OCI-LY3 (cell line): Measurements from ENCODE around the gene GALNTL6.

Source experiments
- H2AFZ ChIP-seq: fragments of 200-600, 300-600 bp; shearing (Covaris generic); 2 replicates; pipeline ENCODE4 v1.6.0; 2014; ENCODE audit warnings: antibody characterized with exemption, low read depth, low read length
- H3K27ac ChIP-seq: fragments of 200-600, 300-600 bp; sonication (generic); 2 replicates; pipeline ENCODE4 v1.5.1; 2014; ENCODE audit warnings: mild to moderate bottlenecking, low read length, moderate library complexity, mixed read lengths
- H3K27me3 ChIP-seq: fragments of 200-600, 300-600 bp; sonication (generic); 2 replicates; pipeline ENCODE4 v1.6.1; 2014; ENCODE audit warnings: low read depth, low read length, mixed read lengths
- H3K36me3 ChIP-seq: fragments of 200-600, 300-600 bp; sonication (generic); replicated peaks from 2 replicates; pipeline ENCODE3; 2014; ENCODE audit warnings: low read depth, low read length, mixed read lengths
- H3K4me1 ChIP-seq: fragments of 300-600, 200-600 bp; sonication (generic); 2 replicates; pipeline ENCODE4 v1.6.1; 2014; ENCODE audit warnings: low read length, mixed read lengths
- H3K4me2 ChIP-seq: fragments of 200-600, 300-600 bp; sonication (generic); 2 replicates; pipeline ENCODE4 v1.6.1; 2014; ENCODE audit warnings: low read length, mixed read lengths
- H3K4me3 ChIP-seq: fragments of 300-600, 200-600 bp; sonication (generic); 2 replicates; pipeline ENCODE4 v1.5.1; 2014; ENCODE audit warnings: antibody characterized with exemption, mild to moderate bottlenecking, low read length, moderate library complexity
- H3K79me2 ChIP-seq: fragments of 300-600, 200-600 bp; shearing (Covaris generic); 2 replicates; pipeline ENCODE4 v1.6.1; 2014; ENCODE audit warnings: mild to moderate bottlenecking, low read length, mixed read lengths
- H3K9ac ChIP-seq: fragments of 300-600, 200-600 bp; shearing (Covaris generic); 2 replicates; pipeline ENCODE4 v1.6.0; 2014; ENCODE audit warnings: mild to moderate bottlenecking, low read length, moderate library complexity
- H3K9me3 ChIP-seq: fragments of 200-600, 300-600 bp; shearing (Covaris generic); 2 replicates; pipeline ENCODE4 v1.6.1; 2014; ENCODE audit warnings: low read length, mixed read lengths; ENCODE audit not compliant: insufficient read depth
- H4K20me1 ChIP-seq: fragments of 200-600, 300-600 bp; sonication (generic); 2 replicates; pipeline ENCODE4 v1.6.1; 2016; ENCODE audit warnings: low read length, mixed read lengths; ENCODE audit not compliant: insufficient read depth
- CTCF ChIP-seq: fragments of 200-600, 300-600 bp; sonication (generic); IDR thresholded peaks from 2 replicates; pipeline ENCODE4 v1.5.1; 2014; ENCODE audit warnings: antibody characterized with exemption, low read length, low read depth
- EZH2phosphoT487 ChIP-seq: fragments of 200-600 bp; shearing (Covaris generic); IDR thresholded peaks from 2 replicates; pipeline ENCODE4 v1.6.1; 2018; ENCODE audit warnings: antibody characterized with exemption, mixed run types, low read depth

The GALNTL6 gene

GRCh38 chr4:172243551-172243950 lies 430.3 kb downstream of the GALNTL6 start:
- Histone ChIP-seq H4K20me1 (no peaks in the 10 kb centered on the region), H3K4me2 (no peak overlapping the region), H3K27me3 (no peaks in the 10 kb centered on the region), H3K79me2 (no peaks in the 10 kb centered on the region), H3K36me3 (no peaks in the 10 kb centered on the region), H3K4me1 (peaks cover 8% of the 10 kb centered on the region), H3K4me3 (no peak overlapping the region), H3K27ac (no peak overlapping the region), H3K9ac (no peak overlapping the region), H3K9me3 (no peaks in the 10 kb centered on the region), H2AFZ (peak overlapping the region; percentile 60; the same call in 1 of the 2 replicates)
- TF ChIP-seq EZH2phosphoT487: no peak
- no peak for TF ChIP-seq CTCF

- TF ChIP-seq EZH2phosphoT487 (no peak), CTCF (no peak)
- H3K79me2 ChIP-seq: no peaks in the 10 kb centered on the region
- no peak overlapping the region for H3K27ac ChIP-seq
- H3K4me1 ChIP-seq: peaks cover 8% of the 10 kb centered on the region
- no peak overlapping the region for H2AFZ ChIP-seq
- no peak overlapping the region for H3K4me3 ChIP-seq
- no peaks in the 10 kb centered on the region for H3K9me3 ChIP-seq
- H3K36me3 ChIP-seq: no peaks in the 10 kb centered on the region
- H3K4me2 ChIP-seq: no peak overlapping the region
- H3K27me3 ChIP-seq: no peaks in the 10 kb centered on the region
- no peak overlapping the region for H3K9ac ChIP-seq
- no peaks in the 10 kb centered on the region for H4K20me1 ChIP-seq
Measured at GRCh38 chr4:172245516-172245915, 432.3 kb downstream of the GALNTL6 start.

GRCh38 chr4:172253409-172253808 lies 440.2 kb downstream of the GALNTL6 start:
- no peak overlapping the region for H3K27ac ChIP-seq
- no peaks in the 10 kb centered on the region for H3K27me3 ChIP-seq
- H3K79me2 ChIP-seq: no peaks in the 10 kb centered on the region
- no peak overlapping the region for H3K4me3 ChIP-seq
- no peak overlapping the region for H2AFZ ChIP-seq
- no peak for TF ChIP-seq CTCF
- no peak for TF ChIP-seq EZH2phosphoT487
- H4K20me1 ChIP-seq: no peaks in the 10 kb centered on the region
- H3K9ac ChIP-seq: no peak overlapping the region
- H3K9me3 ChIP-seq: no peaks in the 10 kb centered on the region
- H3K4me1 ChIP-seq: 0 out of 2 replicates have a peak, but pooled peaks cover 6% of the 10 kb centered on the region
- no peak overlapping the region for H3K4me2 ChIP-seq
- H3K36me3 ChIP-seq: no peaks in the 10 kb centered on the region

- Histone ChIP-seq H3K4me1 (0 out of 2 replicates have a peak, but pooled peaks cover 6% of the 10 kb centered on the region), H3K9me3 (no peaks in the 10 kb centered on the region), H4K20me1 (no peaks in the 10 kb centered on the region), H3K79me2 (no peaks in the 10 kb centered on the region), H3K27me3 (no peaks in the 10 kb centered on the region), H3K36me3 (no peaks in the 10 kb centered on the region), H3K9ac (no peak overlapping the region), H3K27ac (no peak overlapping the region), H2AFZ (no peak overlapping the region), H3K4me3 (no peak overlapping the region), H3K4me2 (no peak overlapping the region)
- TF ChIP-seq EZH2phosphoT487 (no peak), CTCF (no peak)
Measured at GRCh38 chr4:172256820-172257219, 443.6 kb downstream of the GALNTL6 start.
